Mesenchymal stem cell (in vitro differentiated cells and primary cell): Measurements from ENCODE around the gene OAS2.

Source experiments
- DNase-seq: peaks from one replicate; pipeline ENCODE4 v3.0.0-alpha.2; 2013
- H2AFZ ChIP-seq: one replicate; pipeline ENCODE4 v1.6.1; 2013; ENCODE audit warnings: low read depth, mild to moderate bottlenecking, control low read depth, inconsistent platforms, low read length, moderate library complexity
- H2AK5ac ChIP-seq: 2 replicates; pipeline ENCODE4 v1.6.1; 2013; ENCODE audit warnings: low read length, moderate library complexity, mild to moderate bottlenecking, inconsistent platforms; ENCODE audit not compliant: severe bottlenecking
- H2BK120ac ChIP-seq: one replicate; pipeline ENCODE4 v1.6.1; 2013; ENCODE audit warnings: low read depth, mild to moderate bottlenecking, inconsistent platforms, low read length, moderate library complexity
- H2BK12ac ChIP-seq, 2 experiments: one replicate each; pipeline ENCODE4 v1.6.1; 2013; ENCODE audit warnings: inconsistent platforms in 2 of 2, low read length in 2 of 2, mild to moderate bottlenecking in 2 of 2, moderate library complexity in 2 of 2, control low read depth in 1 of 2
- H2BK15ac ChIP-seq: one replicate; pipeline ENCODE4 v1.6.1; 2013; ENCODE audit warnings: mild to moderate bottlenecking, low read depth, inconsistent platforms; ENCODE audit not compliant: poor library complexity, severe bottlenecking
- H2BK5ac ChIP-seq: 2 replicates; pipeline ENCODE4 v1.6.1; 2013; ENCODE audit warnings: low read depth, mild to moderate bottlenecking, low read length, control low read depth, inconsistent platforms; ENCODE audit not compliant: poor library complexity, severe bottlenecking
- H3K14ac ChIP-seq, 2 experiments: one replicate each; pipeline ENCODE4 v1.6.1; 2013; ENCODE audit warnings: inconsistent platforms in 2 of 2, low read length in 2 of 2, control low read depth in 1 of 2, mild to moderate bottlenecking in 1 of 2, moderate library complexity in 1 of 2
- H3K18ac ChIP-seq, 2 experiments: one replicate each; pipeline ENCODE4 v1.6.1; 2013; ENCODE audit warnings: inconsistent platforms in 2 of 2, low read length in 2 of 2, control low read depth in 1 of 2, low read depth in 1 of 2, mild to moderate bottlenecking in 1 of 2
- H3K23ac ChIP-seq, 2 experiments: one replicate each; pipeline ENCODE4 v1.6.1; 2013; ENCODE audit warnings: inconsistent platforms in 2 of 2, low read length in 2 of 2, mild to moderate bottlenecking in 2 of 2, moderate library complexity in 2 of 2, control low read depth in 1 of 2
- H3K27ac ChIP-seq: 2 replicates; pipeline ENCODE4 v1.5.1; 2013; ENCODE audit warnings: mild to moderate bottlenecking, moderate library complexity, low read length, control low read depth, inconsistent platforms; ENCODE audit not compliant: poor library complexity, severe bottlenecking
- H3K27me3 ChIP-seq, 2 experiments: 2 replicates each; pipeline versions ENCODE4 v1.6.1 to v1.7.0; 2013; ENCODE audit warnings: low read length in 2 of 2, mild to moderate bottlenecking in 2 of 2, moderate library complexity in 2 of 2, control low read depth in 1 of 2, inconsistent platforms in 1 of 2; ENCODE audit not compliant: control insufficient read depth in 1 of 2, insufficient read depth in 1 of 2
- H3K36me3 ChIP-seq, 2 experiments: 2 replicates each; pipeline versions ENCODE4 v1.6.1 to v1.7.0; 2013; ENCODE audit warnings: low read length in 2 of 2, control low read depth in 1 of 2, inconsistent platforms in 1 of 2, low read depth in 1 of 2, mild to moderate bottlenecking in 1 of 2; ENCODE audit not compliant: insufficient read depth in 2 of 2, control insufficient read depth in 1 of 2
- H3K4ac ChIP-seq, 2 experiments: one replicate each; pipeline ENCODE4 v1.6.1; 2013; ENCODE audit warnings: inconsistent platforms in 2 of 2, low read length in 2 of 2, mild to moderate bottlenecking in 2 of 2, moderate library complexity in 2 of 2, control low read depth in 1 of 2, low read depth in 1 of 2
- H3K4me1 ChIP-seq: 2 replicates; pipeline ENCODE4 v1.6.1; 2013; ENCODE audit warnings: low read depth, low read length, control low read depth; ENCODE audit not compliant: control insufficient read depth, insufficient read depth
- H3K4me2 ChIP-seq: 2 replicates; pipeline ENCODE4 v1.6.1; 2013; ENCODE audit warnings: low read length, mild to moderate bottlenecking, inconsistent platforms; ENCODE audit not compliant: poor library complexity, severe bottlenecking
- H3K4me3 ChIP-seq, 2 experiments: 2 replicates each; pipeline versions ENCODE4 v1.5.1 to v1.7.0; 2013; ENCODE audit warnings: low read length in 2 of 2, mild to moderate bottlenecking in 2 of 2, control low read depth in 1 of 2, low read depth in 1 of 2; ENCODE audit not compliant: insufficient read depth in 1 of 2
- H3K79me1 ChIP-seq: replicated peaks from 2 replicates; pipeline ENCODE4 v1.6.1; 2013; ENCODE audit warnings: mild to moderate bottlenecking, control low read depth, low read length, inconsistent platforms; ENCODE audit not compliant: poor library complexity, severe bottlenecking
- H3K9ac ChIP-seq: 2 replicates; pipeline ENCODE4 v1.7.0; 2013; ENCODE audit warnings: mild to moderate bottlenecking, low read length, moderate library complexity
- H3K9me3 ChIP-seq: 2 replicates; pipeline ENCODE4 v1.7.0; 2013; ENCODE audit warnings: mild to moderate bottlenecking, low read length; ENCODE audit not compliant: control insufficient read depth
- H4K8ac ChIP-seq: one replicate; pipeline ENCODE4 v1.6.1; 2013; ENCODE audit warnings: inconsistent platforms, mild to moderate bottlenecking, low read length, moderate library complexity
- H4K91ac ChIP-seq: one replicate; pipeline ENCODE4 v1.6.1; 2013; ENCODE audit warnings: mild to moderate bottlenecking, low read length, inconsistent platforms
- WGBS: methylation state at CpG from one replicate; pipeline ENCODE4 v1.1.7; 2013; ENCODE audit warnings: mixed read lengths; 5-methylcytosine and 5-hydroxymethylcytosine counted together

Gene OAS2

DNA sequence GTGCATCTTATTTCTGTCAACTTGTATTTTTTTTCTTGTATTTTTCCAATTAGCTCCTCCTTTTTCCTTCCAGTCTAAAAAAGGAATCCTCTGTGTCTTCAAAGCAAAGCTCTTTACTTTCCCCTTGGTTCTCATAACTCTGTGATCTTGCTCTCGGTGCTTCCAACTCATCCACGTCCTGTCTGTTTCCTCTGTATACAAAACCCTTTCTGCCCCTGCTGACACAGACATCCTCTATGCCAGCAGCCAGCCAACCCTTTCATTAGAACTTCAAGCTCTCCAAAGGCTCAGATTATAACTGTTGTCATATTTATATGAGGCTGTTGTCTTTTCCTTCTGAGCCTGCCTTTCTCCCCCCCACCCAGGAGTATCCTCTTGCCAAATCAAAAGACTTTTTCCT is 32.4 kb downstream of the OAS2 start:
- no peak overlapping the region for H3K23ac ChIP-seq
- H3K9ac ChIP-seq, result no peak overlapping the region
- no peak overlapping the region for H4K91ac ChIP-seq
- H3K4ac ChIP-seq, result no peak overlapping the region
- no peaks in the 10 kb centered on the region for H3K79me1 ChIP-seq
- H2AFZ ChIP-seq, result no peak overlapping the region
- H4K8ac ChIP-seq, result no peak overlapping the region
- no peak overlapping the region for H2BK12ac ChIP-seq
- H2BK15ac ChIP-seq, result no peak overlapping the region
- H3K27ac ChIP-seq, result no peak overlapping the region
- H2BK120ac ChIP-seq, result no peak overlapping the region
- no peak overlapping the region for H3K4me2 ChIP-seq
- peaks cover 3% of the 10 kb centered on the region for H3K9me3 ChIP-seq
- H3K27me3 ChIP-seq, result peaks cover 3 to 5% of the 10 kb centered on the region in 2 experiments
- no peak overlapping the region for H3K4me3 ChIP-seq
- no peak overlapping the region for H3K14ac ChIP-seq
- WGBS, result 68% methylated on average over 2 of the region's 2 CpGs
- no peak overlapping the region for H2AK5ac ChIP-seq
- H3K36me3 ChIP-seq, result peaks cover 0 to 56% of the 10 kb centered on the region in 2 experiments
- no peak overlapping the region for H3K18ac ChIP-seq
- H2BK5ac ChIP-seq, result no peak overlapping the region
- H3K4me1 ChIP-seq, result peaks cover 11% of the 10 kb centered on the region
- DNase-seq, result no peak

DNA sequence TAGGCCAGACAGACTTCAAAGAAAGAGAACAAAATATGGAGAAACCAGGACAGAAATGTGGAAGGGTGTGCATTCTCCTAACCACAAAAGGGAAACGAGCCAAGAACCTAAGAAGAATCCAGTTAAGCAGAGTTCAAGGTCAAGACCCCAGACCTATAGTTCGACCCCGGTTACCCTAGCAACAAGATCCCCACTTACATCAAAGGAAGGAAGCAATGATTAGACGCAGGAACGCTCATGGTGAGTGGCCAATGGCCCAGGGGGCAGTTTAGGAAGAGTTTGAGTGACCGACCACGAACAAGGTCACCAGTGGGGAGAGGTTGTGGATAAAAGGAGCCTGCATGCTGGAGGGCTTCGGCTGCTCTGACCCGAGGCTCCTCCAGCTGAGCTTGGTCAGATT is 36.2 kb downstream of the OAS2 start:
- no peak overlapping the region for H3K9ac ChIP-seq
- H3K14ac ChIP-seq, result no peak overlapping the region
- H2BK15ac ChIP-seq, result no peak overlapping the region
- H3K4ac ChIP-seq, result no peak overlapping the region
- H2AK5ac ChIP-seq, result no peak overlapping the region
- H3K79me1 ChIP-seq, result no peaks in the 10 kb centered on the region
- H2BK12ac ChIP-seq, result no peak overlapping the region
- no peak overlapping the region for H4K8ac ChIP-seq
- peaks cover 1% of the 10 kb centered on the region for H3K4me1 ChIP-seq
- peaks cover 5% of the 10 kb centered on the region in 2 experiments for H3K27me3 ChIP-seq
- DNase-seq, result no peak
- H3K18ac ChIP-seq, result no peak overlapping the region
- no peak overlapping the region for H2BK120ac ChIP-seq
- no peak overlapping the region for H2AFZ ChIP-seq
- H3K4me2 ChIP-seq, result no peak overlapping the region
- H3K27ac ChIP-seq, result no peak overlapping the region
- no peak overlapping the region for H2BK5ac ChIP-seq
- H4K91ac ChIP-seq, result no peak overlapping the region
- H3K9me3 ChIP-seq, result peaks cover 3% of the 10 kb centered on the region
- 76% methylated on average over 9 of the region's 9 CpGs for WGBS
- no peak overlapping the region for H3K23ac ChIP-seq
- H3K4me3 ChIP-seq, result no peak overlapping the region
- H3K36me3 ChIP-seq, result peaks cover 0 to 20% of the 10 kb centered on the region in 2 experiments

DNA sequence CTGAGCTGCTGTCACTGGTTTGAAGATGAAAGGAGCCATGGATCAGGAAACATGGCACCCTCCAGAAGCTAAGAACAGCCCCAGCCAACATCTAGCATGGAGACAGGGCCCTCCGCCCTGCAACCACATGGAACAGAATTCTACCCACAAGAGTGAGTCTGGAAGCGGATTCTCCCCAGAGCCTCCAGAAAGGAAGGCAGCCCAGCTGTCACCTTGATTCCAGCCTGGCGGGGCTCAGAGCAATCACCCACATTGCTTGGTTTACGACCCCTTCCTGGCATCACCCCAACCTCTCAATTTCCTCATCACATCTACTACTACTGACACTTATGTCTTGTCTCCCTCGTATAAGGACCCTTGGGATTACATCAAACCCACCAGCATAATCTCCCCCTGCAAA is 38.5 kb downstream of the OAS2 start:
- Histone ChIP-seq H2BK12ac (no peak overlapping the region), H3K23ac (no peak overlapping the region), H3K9me3 (no peaks in the 10 kb centered on the region), H2BK5ac (no peak overlapping the region), H2BK120ac (no peak overlapping the region), H3K4me3 (no peak overlapping the region), H3K27me3 (peaks cover 5 to 6% of the 10 kb centered on the region in 2 experiments), H3K4me1 (peaks cover 1% of the 10 kb centered on the region), H3K79me1 (no peaks in the 10 kb centered on the region), H3K4ac (no peak overlapping the region), H4K91ac (no peak overlapping the region), H2BK15ac (no peak overlapping the region), H4K8ac (no peak overlapping the region), H2AFZ (no peak overlapping the region), H2AK5ac (no peak overlapping the region), H3K36me3 (no peaks in the 10 kb centered on the region), H3K4me2 (no peak overlapping the region), H3K9ac (no peak overlapping the region), H3K27ac (no peak overlapping the region), H3K18ac (no peak overlapping the region), H3K14ac (no peak overlapping the region)
- no peak for DNase-seq
- 74% methylated on average over 5 of the region's 5 CpGs for WGBS

DNA sequence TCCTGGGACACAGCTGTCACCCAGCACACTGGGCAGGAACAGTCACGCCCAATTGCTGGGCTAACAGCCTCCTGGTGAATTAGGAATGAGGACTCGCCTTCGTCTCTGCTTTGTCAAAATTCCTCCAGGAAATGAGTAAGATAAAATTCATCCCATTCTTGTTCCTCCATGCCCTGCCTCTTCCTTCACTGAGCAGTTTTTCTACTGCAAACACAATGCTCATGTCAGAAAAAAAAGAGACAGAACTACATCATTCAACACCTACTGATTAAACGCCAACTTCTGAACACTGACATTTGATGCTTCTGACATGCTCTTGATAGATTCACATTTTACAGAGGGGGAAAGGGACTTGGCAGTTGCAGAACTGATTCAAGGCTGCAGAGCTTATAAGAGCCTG is 40.7 kb downstream of the OAS2 start:
- H4K8ac ChIP-seq, result no peak overlapping the region
- no peak overlapping the region for H3K9ac ChIP-seq
- no peak overlapping the region for H3K4me2 ChIP-seq
- no peak overlapping the region for H3K4me3 ChIP-seq
- H3K36me3 ChIP-seq, result no peaks in the 10 kb centered on the region
- no peak overlapping the region for H2AFZ ChIP-seq
- H3K23ac ChIP-seq, result no peak overlapping the region
- no peak overlapping the region for H4K91ac ChIP-seq
- H3K9me3 ChIP-seq, result no peaks in the 10 kb centered on the region
- H3K27me3 ChIP-seq, result peaks cover 17% of the 10 kb centered on the region in 2 experiments
- H2AK5ac ChIP-seq, result no peak overlapping the region
- H2BK12ac ChIP-seq, result no peak overlapping the region
- no peak overlapping the region for H2BK15ac ChIP-seq
- peaks cover 1% of the 10 kb centered on the region for H3K4me1 ChIP-seq
- H2BK120ac ChIP-seq, result no peak overlapping the region
- 47% methylated on average over 3 of the region's 4 CpGs for WGBS
- H3K18ac ChIP-seq, result no peak overlapping the region
- H3K27ac ChIP-seq, result no peak overlapping the region
- H3K14ac ChIP-seq, result no peak overlapping the region
- no peak overlapping the region for H3K4ac ChIP-seq
- H3K79me1 ChIP-seq, result no peaks in the 10 kb centered on the region
- H2BK5ac ChIP-seq, result no peak overlapping the region
- no peak for DNase-seq
